NCI-H748 treated with DMSO at 0.1 percent for 48 hours (cell line): ENCODE measurements around the gene EPB41.
"Not testable (repeated sequence)": the region's sequence is repeated elsewhere in the genome, so short reads cannot be mapped to it uniquely, and the experiment has no call there.

Source experiments
- DNase-seq: peaks from one replicate; lab custom pipeline; 2025; lab: John Stamatoyannopoulos, UW

Gene EPB41

DNA sequence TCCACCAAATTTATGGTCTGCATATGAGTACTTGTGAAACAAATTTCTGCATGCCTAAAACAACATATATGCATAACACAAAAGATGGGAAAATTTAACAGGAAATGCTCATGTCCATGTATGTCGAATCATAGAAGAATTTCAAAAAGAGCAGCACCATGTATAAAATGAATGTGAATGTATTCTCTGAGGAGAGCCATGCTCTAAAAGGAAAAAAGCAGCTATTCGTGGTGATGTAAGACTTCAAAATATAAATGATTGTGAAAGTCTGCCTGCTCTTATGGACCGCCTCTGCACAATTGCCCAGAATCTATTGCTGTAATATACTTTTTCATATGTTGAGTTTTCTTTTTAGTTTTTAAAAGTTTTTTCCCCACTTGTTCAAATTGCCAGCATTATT is 66.8 kb downstream of the EPB41 start:
- no peak for DNase-seq

DNA sequence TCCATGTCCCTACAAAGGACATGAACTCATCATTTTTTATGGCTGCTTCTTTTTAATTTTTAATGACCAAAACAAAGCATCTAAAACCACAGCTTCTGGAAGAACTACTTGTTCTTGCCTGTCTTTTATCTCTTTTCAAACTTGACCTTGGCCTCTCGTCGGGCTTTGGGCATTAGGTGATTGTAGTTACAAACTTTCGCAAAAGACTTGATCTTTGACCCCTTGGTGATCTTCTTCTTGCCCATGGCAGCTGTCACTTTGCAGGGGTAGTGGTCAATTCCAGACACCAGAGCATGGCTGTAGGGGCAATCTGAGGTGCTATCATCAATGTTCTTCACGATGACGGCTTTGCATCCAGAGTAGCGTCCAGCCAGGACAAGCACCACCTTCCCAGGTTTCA is 67.8 kb downstream of the EPB41 start:
- DNase-seq, result no peak

DNA sequence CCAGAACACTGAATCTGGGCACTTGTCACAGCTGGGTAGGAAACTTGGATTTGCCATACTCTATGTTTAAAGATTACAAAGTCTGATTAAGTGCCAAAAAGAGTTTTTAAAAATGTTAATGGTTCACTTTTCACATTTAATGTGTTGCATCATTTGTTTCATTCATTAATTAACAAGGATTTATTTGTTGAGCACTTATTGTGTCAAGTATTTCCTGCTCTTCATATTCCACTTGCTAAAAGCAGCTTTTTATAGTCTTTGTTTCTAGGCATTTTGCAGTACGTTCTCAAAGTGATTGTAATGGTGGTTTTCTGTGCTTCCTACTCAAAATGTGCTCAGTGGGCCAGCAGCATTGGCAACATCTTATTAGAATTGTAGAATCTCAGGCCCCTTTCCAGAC is 68.7 kb downstream of the EPB41 start:
- DNase-seq, result no peak

- no peak for DNase-seq
Observed at GRCh38 chr1:28983509-28984310, 69.3 kb downstream of the EPB41 start.

- no peak for DNase-seq
Observed at GRCh38 chr1:28984311-28984684, 69.9 kb downstream of the EPB41 start.

DNA sequence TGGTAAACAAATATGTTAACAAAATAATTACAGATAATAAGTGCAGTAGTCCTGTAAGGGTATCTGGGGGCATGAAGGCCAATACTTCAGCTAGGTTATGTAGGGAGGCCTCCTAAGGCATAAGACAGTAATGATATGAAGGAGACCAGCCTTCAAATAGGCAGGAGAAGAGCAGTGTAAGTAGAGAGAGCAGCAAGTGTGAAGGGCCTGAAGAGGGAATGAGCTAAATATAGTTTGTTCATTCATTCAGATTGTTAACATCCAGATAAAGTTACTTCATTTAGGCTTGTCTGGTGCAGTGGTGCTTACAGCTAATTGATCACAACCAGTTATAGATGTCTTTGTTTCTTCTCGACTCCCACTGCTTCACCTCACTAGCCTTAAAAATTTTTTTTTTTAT is 71.1 kb downstream of the EPB41 start:
- no peak for DNase-seq

GRCh38 chr1:28986306-28986910 is 72.0 kb downstream of the EPB41 start:
- DNase-seq, result no peak

- DNase-seq, result no peak
Observed at GRCh38 chr1:29002792-29003191, 88.4 kb downstream of the EPB41 start.

DNA sequence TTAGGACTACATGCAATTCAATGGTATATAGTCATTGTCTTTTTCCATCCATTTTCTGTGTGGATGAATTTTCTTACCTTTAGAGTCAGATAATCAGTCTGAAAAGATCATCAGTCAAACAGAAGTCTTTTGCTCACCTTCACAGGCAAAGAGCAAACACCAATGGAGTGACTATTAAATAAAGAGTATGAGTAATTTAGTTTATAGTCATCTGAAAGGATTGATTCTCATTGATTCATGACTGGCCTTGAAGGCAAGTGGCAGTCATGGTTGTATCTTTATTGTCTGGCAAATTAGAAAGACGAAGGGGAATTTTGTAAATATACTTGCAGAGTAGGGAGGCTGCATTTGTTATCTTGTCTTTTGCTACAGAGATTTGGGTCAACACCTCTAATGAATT is 89.9 kb downstream of the EPB41 start:
- DNase-seq, result no peak

GRCh38 chr1:29004798-29005197 is 90.4 kb downstream of the EPB41 start:
- DNase-seq, result no peak

GRCh38 chr1:29011775-29012174 is 97.4 kb downstream of the EPB41 start:
- no peak for DNase-seq

- DNase-seq, result no peak
Observed at GRCh38 chr1:29017235-29017634, 102.9 kb downstream of the EPB41 start.

- DNase-seq, result no peak
Observed at GRCh38 chr1:29017975-29018712, 103.8 kb downstream of the EPB41 start.

- DNase-seq, result no peak
Observed at GRCh38 chr1:29022620-29023019, 108.3 kb downstream of the EPB41 start.

GRCh38 chr1:29029667-29030066 is 115.3 kb downstream of the EPB41 start:
- DNase-seq, result peak; percentile 39

DNA sequence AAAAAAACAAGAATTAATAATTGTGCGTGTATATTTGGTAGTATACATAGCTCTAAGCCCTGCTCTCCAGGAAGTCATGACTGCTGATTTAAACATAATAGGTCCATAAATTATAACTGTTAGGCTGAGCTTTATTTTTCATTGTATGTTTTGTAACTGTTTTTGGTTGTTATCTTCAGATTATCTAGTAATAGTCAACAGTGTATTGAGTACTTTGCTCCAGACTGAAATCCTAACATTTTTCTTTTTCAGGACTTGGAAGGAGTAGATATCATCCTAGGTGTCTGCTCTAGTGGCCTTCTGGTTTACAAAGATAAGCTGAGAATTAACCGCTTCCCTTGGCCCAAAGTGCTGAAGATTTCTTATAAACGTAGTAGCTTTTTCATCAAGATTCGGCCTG is 118.5 kb downstream of the EPB41 start:
- no peak for DNase-seq

GRCh38 chr1:29033829-29034466 is 119.6 kb downstream of the EPB41 start:
- DNase-seq, result peak; percentile 44

- no peak for DNase-seq
Observed at GRCh38 chr1:29043274-29043965, 129.1 kb downstream of the EPB41 start.

DNA sequence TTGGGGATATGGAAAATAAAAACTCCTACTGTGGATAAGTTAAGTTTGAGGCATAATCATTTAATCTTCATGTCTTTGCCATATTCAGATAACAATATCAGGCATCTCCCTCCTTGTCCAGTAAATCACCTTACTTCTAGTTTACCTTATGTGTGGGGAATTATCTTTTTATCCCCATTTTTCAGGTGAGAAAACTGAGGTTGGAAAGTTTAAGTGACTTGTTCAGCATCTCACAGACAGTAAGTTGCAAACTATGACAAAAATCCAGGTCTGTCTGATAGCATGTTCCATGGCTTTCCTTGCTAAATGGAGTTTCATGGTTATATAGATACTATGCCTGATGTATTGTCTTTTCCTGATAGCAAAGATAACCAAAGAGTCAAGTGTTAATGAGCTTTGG is 129.6 kb downstream of the EPB41 start:
- no peak for DNase-seq

GRCh38 chr1:29045663-29046062 is 131.3 kb downstream of the EPB41 start:
- DNase-seq, result not testable (repeated sequence)

DNA sequence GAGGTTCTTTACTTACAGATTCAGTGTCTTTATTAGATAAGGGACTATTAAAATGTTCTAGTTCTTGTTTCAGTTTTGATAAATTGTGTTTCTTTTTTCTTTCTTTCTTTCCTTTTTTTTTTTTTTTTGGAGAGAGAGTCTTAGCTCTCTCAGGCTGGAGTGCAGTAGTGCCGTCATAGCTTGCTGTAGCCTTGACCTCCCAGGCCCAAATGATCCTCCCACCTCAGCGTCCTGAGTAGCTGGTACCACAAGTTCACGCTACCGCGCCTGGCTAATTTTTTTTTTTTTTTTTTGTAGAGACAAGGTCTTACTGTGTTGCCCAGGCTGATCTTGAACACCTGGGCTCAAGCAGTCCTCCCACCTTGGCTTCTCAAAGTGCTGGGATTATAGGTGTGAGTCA is 132.8 kb downstream of the EPB41 start:
- no peak for DNase-seq

DNA sequence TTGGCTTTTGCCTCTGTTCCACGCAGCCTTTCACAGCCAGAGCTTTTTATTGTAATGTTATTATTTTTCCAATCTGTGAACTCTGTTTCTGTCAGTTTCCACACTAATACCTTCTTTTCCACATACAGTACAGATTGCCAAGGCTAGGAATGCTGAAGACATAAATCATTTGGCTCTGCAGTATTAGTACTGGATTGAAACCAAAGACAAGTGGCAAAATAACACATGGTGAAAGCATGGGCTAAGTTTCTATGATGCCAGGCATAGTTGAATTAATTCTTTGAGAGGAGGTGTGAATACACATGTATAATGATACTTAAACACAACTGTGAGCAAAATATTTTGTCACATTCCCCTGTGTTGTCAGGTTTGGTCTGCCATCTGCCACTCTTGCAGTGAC is 135.8 kb downstream of the EPB41 start:
- DNase-seq, result no peak
